Psoas muscle (tissue), 8 donors: ENCODE data around the gene HOXD4. TPM values are rescaled to one million over a fixed set of nuclear protein-coding genes. Genes with fewer than 3 reads are reported as not detected.

ENCODE experiments used
- ATAC-seq, 4 donors: fragments of 200-7000 bp; cut with Tn5 transposase; one replicate each; pipeline ENCODE4 v1.9.1; 2020; ENCODE audit warnings: moderate library complexity in 3 of 4, mild to moderate bottlenecking in 2 of 4
- DNase-seq, 2 donors: peaks; one replicate each; pipeline ENCODE4 v3.0.0-alpha.2; 2020
- H3K27ac ChIP-seq: fragments of 200-600 bp; one replicate; pipeline ENCODE4 v1.8.0; 2022
- H3K27me3 ChIP-seq, 3 donors: fragments of 200-600 bp in 1 of 3; one replicate each; pipeline versions ENCODE4 v1.6.1 to v1.8.0; 2013 to 2022; ENCODE audit warnings: low read length in 2 of 3, mild to moderate bottlenecking in 2 of 3, moderate library complexity in 1 of 3; ENCODE audit not compliant: insufficient read depth in 3 of 3
- H3K36me3 ChIP-seq, 2 donors: fragments of 200-600 bp in 1 of 2; one replicate each; pipeline versions ENCODE4 v1.6.1 to v1.8.0; 2013 to 2022; ENCODE audit warnings: low read depth in 1 of 2, mild to moderate bottlenecking in 1 of 2, moderate library complexity in 1 of 2; ENCODE audit not compliant: insufficient read depth in 1 of 2
- H3K4me1 ChIP-seq: fragments of 200-600 bp; one replicate; pipeline ENCODE4 v1.8.0; 2022
- H3K4me3 ChIP-seq: fragments of 200-600 bp; one replicate; pipeline ENCODE4 v1.8.0; 2022; ENCODE audit warnings: mild to moderate bottlenecking
- H3K9me3 ChIP-seq: fragments of 200-600 bp; one replicate; pipeline ENCODE4 v1.8.0; 2022
- CTCF ChIP-seq: fragments of 200-600 bp; IDR thresholded peaks from one replicate; pipeline ENCODE4 v1.8.0; 2022; ENCODE audit warnings: antibody characterized with exemption
- WGBS, 3 donors: extraction: QIAGEN DNeasy Blood & Tissue Kit; methylation state at CpG; one replicate each; pipeline versions ENCODE4 v1.1.6 to v1.1.7; 2013; 5-methylcytosine and 5-hydroxymethylcytosine counted together
- intact Hi-C, 2 donors: fragments of 100-400 bp; cut with DNase I; formaldehyde crosslinking; loops; one replicate each; pipeline versions ENCODE4 v1.11.0 to v1.14.2; 2022
- polyA plus RNA-seq, 3 donors: library from polyadenylated mRNA; stranded (reverse); fragments of 200-250 nt; gene quantifications; one replicate each; pipeline ENCODE4 v1.2.3, GENCODE V29; 2013
- total RNA-seq, 4 donors: library from RNA; stranded (reverse); fragmentation: NEBNext Ultra II Directional in 2 of 4; extraction: Animal tissue kit (Norgen Biotek cat#: 25700) in 2 of 4; gene quantifications; one replicate each; pipeline versions ENCODE4 v1.2.1 to v1.2.4, GENCODE V29; 2021 to 2023
- donor health status: healthy with polysubstance abuse.
- donor health status: DM: no; HTN: no; CAD: no; lungs with moderate emphysema.
- donor health status: Bipolar disorder and iron deficiency.
- donor health status: healthy.
- donor health status: DM: yes; HTN: yes; CAD: no.
- donor health status: DM: no; HTN: no; CAD: no.
- donor health status: DM: no; HTN: no; CAD: no.
- donor health status: DM: yes; HTN: yes; CAD: no.

The HOXD4 gene
- total and polyA plus RNA-seq, 7 donors, result 0.26 to 4.1 (median 1.2) TPM

GRCh38 chr2:176166272-176166671, 14.9 kb downstream of the HOXD4 start:
- no peak overlapping the region for H3K4me3 ChIP-seq
- no peaks in the 10 kb centered on the region for H3K36me3 ChIP-seq
- DNase-seq (no peak), ATAC-seq (no peak)
- H3K4me1 ChIP-seq, result no peaks in the 10 kb centered on the region
- no peak for TF ChIP-seq CTCF
- no peaks in the 10 kb centered on the region for H3K9me3 ChIP-seq
- intact Hi-C loops, result no loop called here
- H3K27me3 ChIP-seq, result peaks cover 0 to 7% (median 2%) of the 10 kb centered on the region in 3 donors
- H3K27ac ChIP-seq, result no peak overlapping the region
- 76 to 82% (median 79%) methylated on average over 2 of the region's 2 CpGs for WGBS, 3 donors

DNA sequence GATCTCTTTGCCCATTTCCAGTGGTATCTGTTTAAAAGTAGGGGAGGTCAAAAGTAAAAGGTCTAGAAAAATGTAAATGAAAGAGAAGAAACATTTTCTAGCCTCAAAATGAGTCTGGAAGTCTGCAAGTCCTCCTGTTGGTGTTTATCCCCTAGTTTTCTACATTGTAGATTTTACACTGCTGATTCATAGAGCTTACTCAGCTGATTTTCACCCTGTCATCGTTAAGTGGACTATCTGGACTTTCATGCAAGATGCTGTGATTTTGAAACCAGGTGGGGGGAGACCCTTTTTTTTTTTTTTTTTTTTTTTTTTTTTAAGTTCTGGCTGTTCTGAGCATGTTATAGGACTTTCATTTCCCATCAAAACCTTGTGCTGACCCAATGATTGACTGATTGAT, 16.0 kb downstream of the HOXD4 start:
- 71 to 87% (median 85%) methylated on average over 1 of the region's 1 CpG for WGBS, 3 donors
- Histone ChIP-seq H3K9me3 (no peaks in the 10 kb centered on the region), H3K27me3 (peaks cover 0 to 7% (median 2%) of the 10 kb centered on the region in 3 donors), H3K27ac (no peak overlapping the region), H3K36me3 (no peaks in the 10 kb centered on the region), H3K4me1 (no peaks in the 10 kb centered on the region), H3K4me3 (no peak overlapping the region)
- no peak for TF ChIP-seq CTCF
- DNase-seq (no peak), ATAC-seq (no peak)
- intact Hi-C loops, result no loop called here

DNA sequence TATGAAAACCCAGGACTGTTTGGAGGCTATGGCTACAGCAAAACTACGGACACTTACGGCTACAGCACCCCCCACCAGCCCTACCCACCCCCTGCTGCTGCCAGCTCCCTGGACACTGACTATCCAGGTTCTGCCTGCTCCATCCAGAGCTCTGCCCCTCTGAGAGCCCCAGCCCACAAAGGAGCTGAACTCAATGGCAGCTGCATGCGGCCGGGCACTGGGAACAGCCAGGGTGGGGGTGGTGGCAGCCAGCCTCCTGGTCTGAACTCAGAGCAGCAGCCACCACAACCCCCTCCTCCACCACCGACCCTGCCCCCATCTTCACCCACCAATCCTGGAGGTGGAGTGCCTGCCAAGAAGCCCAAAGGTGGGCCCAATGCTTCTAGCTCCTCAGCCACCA, 17.8 kb downstream of the HOXD4 start:
- no peak for ATAC-seq
- H3K4me3 ChIP-seq, result no peak overlapping the region
- no peaks in the 10 kb centered on the region for H3K36me3 ChIP-seq
- no peak overlapping the region for H3K27ac ChIP-seq
- WGBS, 3 donors, result 75 to 85% (median 81%) methylated on average over 3 to 5 of the region's 5 CpGs
- peaks cover 0 to 13% (median 2%) of the 10 kb centered on the region in 3 donors for H3K27me3 ChIP-seq
- intact Hi-C loops, result no loop called here
- no peak for DNase-seq
- no peaks in the 10 kb centered on the region for H3K4me1 ChIP-seq
- no peaks in the 10 kb centered on the region for H3K9me3 ChIP-seq
- no peak for TF ChIP-seq CTCF

- ATAC-seq, result no peak
- 52 to 82% (median 71%) methylated on average over 2 of the region's 2 CpGs for WGBS, 3 donors
Observed at GRCh38 chr2:176169711-176170110, 18.4 kb downstream of the HOXD4 start.

More at GRCh38 chr2:176169711-176170110, 18.4 kb downstream of the HOXD4 start:
- H3K9me3 ChIP-seq, result no peaks in the 10 kb centered on the region
- H3K27me3 ChIP-seq, result peaks cover 0 to 17% (median 2%) of the 10 kb centered on the region in 3 donors
- no peak for DNase-seq
- intact Hi-C loops, result no loop called here
- no peaks in the 10 kb centered on the region for H3K36me3 ChIP-seq
- H3K27ac ChIP-seq, result no peak overlapping the region
- no peak overlapping the region for H3K4me3 ChIP-seq
- H3K4me1 ChIP-seq, result no peaks in the 10 kb centered on the region
- no peak for TF ChIP-seq CTCF
